Measurements from ENCODE around the gene OTULINL. TPM values are rescaled to one million over a fixed set of nuclear protein-coding genes. Genes with fewer than 3 reads are reported as not detected.

The OTULINL gene
- total RNA-seq, 6 experiments from 2014 or later, result 0.66 to 1.7 (median 1.2) TPM

- Histone ChIP-seq H3K27ac (no peak overlapping the region), H3K27me3 (no peaks in the 10 kb centered on the region), H3K9me3 (no peaks in the 10 kb centered on the region), H3K4me3 (no peak overlapping the region), H3K36me3 (no peaks in the 10 kb centered on the region), H3K4me1 (no peaks in the 10 kb centered on the region)
- WGBS (ENCODE audit: insufficient coverage, low coverage, low lambda C conversion rate, missing lambda C conversion rate), result 73% methylated on average over 5 of the region's 5 CpGs
- DNase-seq, result no peak
- no peak for ATAC-seq
- TF ChIP-seq CTCF (IDR thresholded peaks at IDR 0.05), result no peak
- TF ChIP-seq POLR2A (IDR thresholded peaks at IDR 0.05), result no peak
- intact Hi-C loops (cut with DNase I), result no loop called here
Observed at GRCh38 chr5:14614490-14614889, 32.9 kb downstream of the OTULINL start.

- H3K27ac ChIP-seq, result no peak overlapping the region
- intact Hi-C loops (cut with DNase I), result no loop called here
- no peaks in the 10 kb centered on the region for H3K9me3 ChIP-seq
- ATAC-seq, result no peak
- no peak for TF ChIP-seq CTCF (IDR thresholded peaks at IDR 0.05)
- TF ChIP-seq POLR2A (IDR thresholded peaks at IDR 0.05), result no peak
- no peaks in the 10 kb centered on the region for H3K36me3 ChIP-seq
- H3K27me3 ChIP-seq, result no peaks in the 10 kb centered on the region
- H3K4me3 ChIP-seq, result no peak overlapping the region
- 52% methylated on average over 4 of the region's 4 CpGs for WGBS (ENCODE audit: insufficient coverage, low coverage, low lambda C conversion rate, missing lambda C conversion rate)
- no peak for DNase-seq
- no peaks in the 10 kb centered on the region for H3K4me1 ChIP-seq
Observed at GRCh38 chr5:14615365-14615764, 33.8 kb downstream of the OTULINL start.

GRCh38 chr5:14617441-14617840, 35.8 kb downstream of the OTULINL start:
- intact Hi-C loops (cut with DNase I), result no loop called here
- TF ChIP-seq CTCF (IDR thresholded peaks at IDR 0.05), result no peak
- no peak for TF ChIP-seq POLR2A (IDR thresholded peaks at IDR 0.05)
- no peak overlapping the region for H3K4me3 ChIP-seq
- H3K4me1 ChIP-seq, result no peaks in the 10 kb centered on the region
- WGBS (ENCODE audit: insufficient coverage, low coverage, low lambda C conversion rate, missing lambda C conversion rate), result 87% methylated on average over 3 of the region's 4 CpGs
- no peaks in the 10 kb centered on the region for H3K36me3 ChIP-seq
- H3K27ac ChIP-seq, result no peak overlapping the region
- H3K27me3 ChIP-seq, result no peaks in the 10 kb centered on the region
- DNase-seq (no peak), ATAC-seq (no peak)
- H3K9me3 ChIP-seq, result no peaks in the 10 kb centered on the region

GRCh38 chr5:14627270-14627669, 45.7 kb downstream of the OTULINL start:
- no peak overlapping the region for H3K27ac ChIP-seq
- no peaks in the 10 kb centered on the region for H3K9me3 ChIP-seq
- no peaks in the 10 kb centered on the region for H3K36me3 ChIP-seq
- TF ChIP-seq CTCF (IDR thresholded peaks at IDR 0.05) (no peak), POLR2A (IDR thresholded peaks at IDR 0.05) (no peak)
- DNase-seq (no peak), ATAC-seq (no peak)
- H3K4me1 ChIP-seq, result no peaks in the 10 kb centered on the region
- intact Hi-C loops (cut with DNase I), result no loop called here
- no peak overlapping the region for H3K4me3 ChIP-seq
- no peaks in the 10 kb centered on the region for H3K27me3 ChIP-seq

- peak in 2 of 3 donors; percentile 54 to 56 for DNase-seq
Observed at GRCh38 chr5:14628346-14628745, 46.8 kb downstream of the OTULINL start.

More at GRCh38 chr5:14628346-14628745, 46.8 kb downstream of the OTULINL start:
- H3K36me3 ChIP-seq, result no peaks in the 10 kb centered on the region
- no peaks in the 10 kb centered on the region for H3K9me3 ChIP-seq
- ATAC-seq, result peak in 3 of 4 donors; percentile 51 to 60 (median 58)
- intact Hi-C loops (cut with DNase I), result no loop called here
- H3K27me3 ChIP-seq, result no peaks in the 10 kb centered on the region
- no peak for TF ChIP-seq CTCF (IDR thresholded peaks at IDR 0.05)
- no peak for TF ChIP-seq POLR2A (IDR thresholded peaks at IDR 0.05)
- H3K4me3 ChIP-seq, result no peak overlapping the region
- WGBS (ENCODE audit: insufficient coverage, low coverage, low lambda C conversion rate, missing lambda C conversion rate), result 6% methylated on average over 3 of the region's 3 CpGs
- H3K4me1 ChIP-seq, result no peaks in the 10 kb centered on the region
- H3K27ac ChIP-seq, result no peak overlapping the region

All from right lobe of liver (tissue), 6 donors.